Chondrocyte (in vitro differentiated cells): ENCODE results near the gene DDX10. TPM values are rescaled to one million over a fixed set of nuclear protein-coding genes. Genes with fewer than 3 reads are reported as not detected.

Experiments used
- DNase-seq: peaks from one replicate; pipeline ENCODE4 v3.0.0; 2021; ENCODE audit warnings: mixed read lengths, low spot score
- H3K27ac Mint-ChIP-seq: one replicate; pipeline ENCODE4 v1.8.0; 2021; ENCODE audit warnings: mild to moderate bottlenecking, moderate library complexity, mixed read lengths; ENCODE audit not compliant: unreplicated experiment
- H3K27me3 Mint-ChIP-seq: 2 replicates; pipeline ENCODE4 v1.8.0; 2021; ENCODE audit warnings: low read depth, mixed read lengths
- H3K36me3 Mint-ChIP-seq: 2 replicates; pipeline ENCODE4 v1.8.0; 2021; ENCODE audit warnings: low read depth, mixed read lengths
- H3K4me1 Mint-ChIP-seq: 2 replicates; pipeline ENCODE4 v1.8.0; 2021; ENCODE audit warnings: low read depth, mild to moderate bottlenecking, mixed read lengths
- H3K4me3 Mint-ChIP-seq: one replicate; pipeline ENCODE4 v1.8.0; 2021; ENCODE audit warnings: mild to moderate bottlenecking, moderate library complexity, mixed read lengths; ENCODE audit not compliant: unreplicated experiment
- H3K9me3 Mint-ChIP-seq: 2 replicates; pipeline ENCODE4 v1.8.0; 2021; ENCODE audit warnings: low read depth, mixed read lengths
- CTCF ChIP-seq: fragments of 200-600 bp; sonication (generic); IDR thresholded peaks from 2 replicates; pipeline ENCODE4 v1.5.0; 2021; ENCODE audit warnings: antibody characterized with exemption, mild to moderate bottlenecking, moderate library complexity
- total RNA-seq: library from RNA; stranded (reverse); gene quantifications from 3 replicates; pipeline ENCODE4 v1.2.1, GENCODE V29; 2021

The DDX10 gene
- total RNA-seq, 1 donor from 2014 or later: 25.3 TPM

DNA sequence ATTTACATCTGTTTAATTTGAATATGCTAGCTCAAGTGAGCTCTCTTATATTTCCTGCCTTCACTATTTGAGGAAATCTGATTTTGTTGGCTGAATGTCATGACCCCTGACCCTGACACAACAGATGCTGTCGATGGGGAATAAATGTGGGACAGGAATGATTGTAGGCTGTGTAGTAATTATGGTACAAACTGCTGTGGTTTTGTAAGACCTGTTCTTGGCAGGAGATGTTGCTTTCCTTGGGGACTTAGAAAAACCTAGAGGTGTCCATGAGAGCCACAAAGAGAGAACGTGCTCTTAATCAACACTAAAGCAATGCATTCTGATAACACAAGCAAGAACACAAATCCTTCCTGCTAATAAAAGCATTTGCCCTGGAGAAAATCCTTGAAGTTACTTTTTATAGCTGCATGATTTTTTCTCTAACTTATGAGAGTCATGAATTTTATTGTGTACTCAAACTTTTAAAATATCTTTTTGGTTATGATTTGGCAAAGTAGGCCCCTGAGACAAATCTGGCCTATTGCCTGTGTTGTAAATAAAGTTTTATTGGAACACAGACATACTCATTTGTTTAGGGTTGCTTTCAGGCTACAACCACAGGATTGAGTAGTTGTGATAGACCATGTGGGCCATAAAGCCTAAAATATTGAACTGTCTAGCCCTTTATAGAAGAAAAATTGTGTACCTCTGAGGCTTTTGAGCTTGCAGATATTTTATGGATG is 90.2 kb downstream of the DDX10 start:
- H3K36me3 Mint-ChIP-seq: peaks cover 4% of the 10 kb centered on the region
- DNase-seq: no peak
- H3K27ac Mint-ChIP-seq: peak overlapping the region; percentile 46
- H3K27me3 Mint-ChIP-seq: no peaks in the 10 kb centered on the region
- no peak overlapping the region for H3K4me3 Mint-ChIP-seq
- H3K4me1 Mint-ChIP-seq: peaks cover 53% of the 10 kb centered on the region
- H3K9me3 Mint-ChIP-seq: no peaks in the 10 kb centered on the region
- no peak for TF ChIP-seq CTCF

- TF ChIP-seq CTCF: no peak
- no peak for DNase-seq
- no peak overlapping the region for H3K4me3 Mint-ChIP-seq
- H3K27ac Mint-ChIP-seq: no peak overlapping the region
- no peaks in the 10 kb centered on the region for H3K27me3 Mint-ChIP-seq
- peaks cover 50% of the 10 kb centered on the region for H3K4me1 Mint-ChIP-seq
- peaks cover 4% of the 10 kb centered on the region for H3K36me3 Mint-ChIP-seq
- no peaks in the 10 kb centered on the region for H3K9me3 Mint-ChIP-seq
These were observed 92.8 kb downstream of the DDX10 start for GRCh38 chr11:108757630-108758029.

DNA sequence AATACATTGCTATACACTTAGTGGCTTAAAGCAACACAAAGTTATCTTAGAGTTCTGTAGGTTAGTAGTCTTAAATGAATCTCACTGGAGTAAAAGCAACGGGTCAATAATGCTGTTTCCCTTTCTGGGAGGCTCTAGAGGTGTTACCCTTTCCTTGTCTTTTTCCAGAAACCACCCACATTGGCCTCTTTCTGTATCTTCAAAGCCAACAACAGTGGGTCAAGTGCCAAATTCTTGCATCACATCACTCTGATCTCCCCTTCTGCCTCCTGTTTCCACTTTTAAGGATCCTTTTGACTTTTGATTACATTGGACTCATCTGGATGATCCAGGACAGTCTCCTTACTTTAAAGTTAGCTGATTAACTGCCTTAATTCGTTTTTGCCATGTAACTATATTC is 93.6 kb downstream of the DDX10 start:
- Mint-ChIP-seq H3K9me3 (no peaks in the 10 kb centered on the region), H3K36me3 (peaks cover 4% of the 10 kb centered on the region), H3K4me1 (peaks cover 55% of the 10 kb centered on the region), H3K27ac (no peak overlapping the region), H3K27me3 (no peaks in the 10 kb centered on the region), H3K4me3 (no peak overlapping the region)
- no peak for DNase-seq
- TF ChIP-seq CTCF: no peak

GRCh38 chr11:108766596-108767173 is 101.8 kb downstream of the DDX10 start:
- Mint-ChIP-seq H3K9me3 (peaks cover 3% of the 10 kb centered on the region), H3K4me1 (peaks cover 12% of the 10 kb centered on the region), H3K27me3 (no peaks in the 10 kb centered on the region), H3K36me3 (peaks cover 5% of the 10 kb centered on the region), H3K4me3 (no peak overlapping the region), H3K27ac (no peak overlapping the region)
- DNase-seq: no peak
- TF ChIP-seq CTCF: no peak

DNA sequence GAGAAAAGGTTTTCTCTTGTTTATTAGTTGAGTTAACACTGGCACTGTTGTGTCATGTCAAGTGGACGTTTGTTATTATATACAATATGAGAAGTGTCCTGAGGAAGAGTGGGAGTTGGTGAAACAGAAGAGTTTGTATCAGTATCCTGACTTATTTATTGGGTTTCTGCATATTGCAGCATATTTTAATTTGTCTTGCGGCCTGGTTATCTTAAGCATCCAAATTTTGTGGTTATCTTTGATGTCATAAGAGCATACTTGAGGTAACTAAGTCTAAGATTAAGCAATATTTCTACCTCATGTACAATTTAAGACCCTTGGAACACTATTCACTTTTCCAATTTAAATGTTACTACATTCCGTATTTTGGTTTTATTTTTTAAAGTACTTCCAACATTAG is 103.5 kb downstream of the DDX10 start:
- H3K36me3 Mint-ChIP-seq: peaks cover 5% of the 10 kb centered on the region
- H3K9me3 Mint-ChIP-seq: peaks cover 6% of the 10 kb centered on the region
- DNase-seq: no peak
- H3K27me3 Mint-ChIP-seq: no peaks in the 10 kb centered on the region
- no peak for TF ChIP-seq CTCF
- H3K27ac Mint-ChIP-seq: no peak overlapping the region
- H3K4me3 Mint-ChIP-seq: no peak overlapping the region
- peaks cover 1% of the 10 kb centered on the region for H3K4me1 Mint-ChIP-seq
